MM.1S (cell line): ENCODE results near the gene OR4K2.

Experiments used
- DNase-seq: peaks from one replicate; pipeline ENCODE4 v3.0.0-alpha.2; 2015
- H2AFZ ChIP-seq: fragments of 300-600 bp; sonication (generic); 2 replicates; pipeline ENCODE4 v1.6.0; 2016; ENCODE audit warnings: antibody characterized with exemption, low read length
- H3F3A ChIP-seq: fragments of 300-600 bp; sonication (generic); 2 replicates; pipeline ENCODE4 v1.6.1; 2016; ENCODE audit warnings: mild to moderate bottlenecking, antibody characterized with exemption, low read length, moderate library complexity, mixed read lengths; ENCODE audit not compliant: insufficient read depth
- H3K27ac ChIP-seq: fragments of 300-600 bp; sonication (generic); 2 replicates; pipeline ENCODE4 v1.5.1; 2016; ENCODE audit warnings: mild to moderate bottlenecking, low read length
- H3K27me3 ChIP-seq: fragments of 300-600 bp; sonication (generic); replicated peaks from 2 replicates; pipeline ENCODE4 v1.6.0; 2016; ENCODE audit warnings: low read length; ENCODE audit not compliant: insufficient read depth
- H3K36me3 ChIP-seq: fragments of 300-600 bp; sonication (generic); replicated peaks from 2 replicates; pipeline ENCODE4 v1.6.1; 2016; ENCODE audit warnings: mild to moderate bottlenecking, low read length, mixed read lengths; ENCODE audit not compliant: insufficient read depth
- H3K4me1 ChIP-seq: fragments of 300-600 bp; sonication (generic); 2 replicates; pipeline ENCODE4 v1.6.1; 2016; ENCODE audit warnings: low read length, mixed read lengths
- H3K4me2 ChIP-seq: fragments of 300-600 bp; sonication (generic); 2 replicates; pipeline ENCODE4 v1.6.0; 2016; ENCODE audit warnings: low read depth, low read length
- H3K4me3 ChIP-seq: fragments of 300-600 bp; sonication (generic); 2 replicates; pipeline ENCODE4 v1.5.1; 2016; ENCODE audit warnings: low read length, mixed read lengths
- H3K79me2 ChIP-seq: fragments of 300-600 bp; sonication (generic); 2 replicates; pipeline ENCODE4 v1.6.1; 2016; ENCODE audit warnings: mixed run types, low read length, mixed read lengths
- H3K9ac ChIP-seq: fragments of 300-600 bp; sonication (generic); 2 replicates; pipeline ENCODE4 v1.6.1; 2016; ENCODE audit warnings: low read length, mixed read lengths
- H3K9me2 ChIP-seq: fragments of 300-600 bp; sonication (generic); replicated peaks from 2 replicates; pipeline ENCODE4 v1.6.1; 2016; ENCODE audit warnings: mild to moderate bottlenecking, low read length, mixed read lengths; ENCODE audit not compliant: insufficient read depth
- H3K9me3 ChIP-seq: fragments of 300-600 bp; sonication (generic); replicated peaks from 2 replicates; pipeline ENCODE4 v1.6.1; 2016; ENCODE audit warnings: mild to moderate bottlenecking, low read length, mixed read lengths; ENCODE audit not compliant: insufficient read depth
- H4K20me1 ChIP-seq: fragments of 300-600 bp; sonication (generic); 2 replicates; pipeline ENCODE4 v1.6.1; 2016; ENCODE audit warnings: mild to moderate bottlenecking, low read length, moderate library complexity, mixed read lengths; ENCODE audit not compliant: insufficient read depth
- EZH2 ChIP-seq: fragments of 300-600 bp; sonication (generic); optimal IDR thresholded peaks from 2 replicates; pipeline ENCODE3; 2017; ENCODE audit warnings: low read depth, mild to moderate bottlenecking, antibody characterized with exemption, low read length, mixed read lengths
- EZH2phosphoT487 ChIP-seq: fragments of 300-600 bp; sonication (generic); IDR thresholded peaks from 2 replicates; pipeline ENCODE4 v1.6.1; 2018; ENCODE audit warnings: antibody characterized with exemption, low read length
- TF ChIP-seq, protein P1 (sequence below): fragments of 300-600 bp; sonication (generic); IDR thresholded peaks from 2 replicates; pipeline ENCODE4 v1.5.1; 2016; ENCODE audit warnings: antibody characterized with exemption, low read length, mixed read lengths

Gene OR4K2

GRCh38 chr14:19917955-19918518, 43.1 kb downstream of the OR4K2 start:
- Histone ChIP-seq H3K9me3 (no peaks in the 10 kb centered on the region), H3K4me3 (no peak overlapping the region), H3K27me3 (no peaks in the 10 kb centered on the region), H3F3A (no peaks in the 10 kb centered on the region), H3K27ac (no peak overlapping the region), H2AFZ (no peak overlapping the region), H3K4me2 (no peak overlapping the region), H3K36me3 (no peaks in the 10 kb centered on the region), H3K79me2 (no peaks in the 10 kb centered on the region), H4K20me1 (no peaks in the 10 kb centered on the region), H3K9me2 (no peaks in the 10 kb centered on the region), H3K9ac (no peak overlapping the region), H3K4me1 (no peaks in the 10 kb centered on the region)
- TF ChIP-seq EZH2: no peak
- TF ChIP-seq EZH2phosphoT487: no peak
- TF ChIP-seq, protein P1, sequence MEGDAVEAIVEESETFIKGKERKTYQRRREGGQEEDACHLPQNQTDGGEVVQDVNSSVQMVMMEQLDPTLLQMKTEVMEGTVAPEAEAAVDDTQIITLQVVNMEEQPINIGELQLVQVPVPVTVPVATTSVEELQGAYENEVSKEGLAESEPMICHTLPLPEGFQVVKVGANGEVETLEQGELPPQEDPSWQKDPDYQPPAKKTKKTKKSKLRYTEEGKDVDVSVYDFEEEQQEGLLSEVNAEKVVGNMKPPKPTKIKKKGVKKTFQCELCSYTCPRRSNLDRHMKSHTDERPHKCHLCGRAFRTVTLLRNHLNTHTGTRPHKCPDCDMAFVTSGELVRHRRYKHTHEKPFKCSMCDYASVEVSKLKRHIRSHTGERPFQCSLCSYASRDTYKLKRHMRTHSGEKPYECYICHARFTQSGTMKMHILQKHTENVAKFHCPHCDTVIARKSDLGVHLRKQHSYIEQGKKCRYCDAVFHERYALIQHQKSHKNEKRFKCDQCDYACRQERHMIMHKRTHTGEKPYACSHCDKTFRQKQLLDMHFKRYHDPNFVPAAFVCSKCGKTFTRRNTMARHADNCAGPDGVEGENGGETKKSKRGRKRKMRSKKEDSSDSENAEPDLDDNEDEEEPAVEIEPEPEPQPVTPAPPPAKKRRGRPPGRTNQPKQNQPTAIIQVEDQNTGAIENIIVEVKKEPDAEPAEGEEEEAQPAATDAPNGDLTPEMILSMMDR: no peak
- DNase-seq: no peak

DNA sequence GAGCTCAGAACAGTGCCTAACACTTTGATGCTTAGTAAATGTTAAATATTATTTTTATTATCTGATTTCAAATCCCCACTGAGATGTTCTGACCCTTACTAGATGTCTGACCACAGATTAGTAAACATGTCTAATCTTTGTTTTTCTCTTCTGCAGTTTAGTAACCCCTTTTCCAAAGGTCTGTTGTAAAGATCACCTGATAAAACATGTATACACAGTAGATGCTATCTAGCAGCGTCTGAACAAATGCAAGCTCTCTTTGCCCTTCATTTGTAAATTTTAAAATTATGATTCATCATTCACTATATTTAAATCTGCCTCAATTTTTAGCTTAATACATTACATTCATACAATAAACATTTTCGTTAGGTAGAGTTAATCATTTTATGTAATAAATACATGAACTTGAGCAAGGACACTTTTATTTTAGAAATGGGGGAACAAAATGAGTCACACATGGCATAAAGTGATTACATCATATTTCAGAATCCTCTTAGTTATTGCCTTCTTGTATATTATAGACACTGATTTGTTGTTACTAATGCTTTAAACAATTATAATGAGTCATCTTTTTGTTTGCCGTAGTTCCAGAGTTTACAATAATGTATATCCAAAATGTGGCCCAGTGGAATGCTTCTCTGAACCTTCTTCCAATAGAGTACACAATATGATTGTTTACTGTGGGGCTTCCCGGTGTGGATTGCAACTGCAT, 43.8 kb downstream of the OR4K2 start:
- Histone ChIP-seq H3K9me2 (no peaks in the 10 kb centered on the region), H3K27me3 (no peaks in the 10 kb centered on the region), H3K9me3 (no peaks in the 10 kb centered on the region), H4K20me1 (no peaks in the 10 kb centered on the region), H3K27ac (no peak overlapping the region), H3F3A (no peaks in the 10 kb centered on the region), H3K4me1 (no peaks in the 10 kb centered on the region), H2AFZ (no peak overlapping the region), H3K36me3 (no peaks in the 10 kb centered on the region), H3K9ac (no peak overlapping the region), H3K79me2 (no peaks in the 10 kb centered on the region), H3K4me3 (no peak overlapping the region), H3K4me2 (no peak overlapping the region)
- no peak for TF ChIP-seq EZH2
- TF ChIP-seq EZH2phosphoT487: no peak
- TF ChIP-seq, protein P1: no peak
- DNase-seq: no peak

DNA sequence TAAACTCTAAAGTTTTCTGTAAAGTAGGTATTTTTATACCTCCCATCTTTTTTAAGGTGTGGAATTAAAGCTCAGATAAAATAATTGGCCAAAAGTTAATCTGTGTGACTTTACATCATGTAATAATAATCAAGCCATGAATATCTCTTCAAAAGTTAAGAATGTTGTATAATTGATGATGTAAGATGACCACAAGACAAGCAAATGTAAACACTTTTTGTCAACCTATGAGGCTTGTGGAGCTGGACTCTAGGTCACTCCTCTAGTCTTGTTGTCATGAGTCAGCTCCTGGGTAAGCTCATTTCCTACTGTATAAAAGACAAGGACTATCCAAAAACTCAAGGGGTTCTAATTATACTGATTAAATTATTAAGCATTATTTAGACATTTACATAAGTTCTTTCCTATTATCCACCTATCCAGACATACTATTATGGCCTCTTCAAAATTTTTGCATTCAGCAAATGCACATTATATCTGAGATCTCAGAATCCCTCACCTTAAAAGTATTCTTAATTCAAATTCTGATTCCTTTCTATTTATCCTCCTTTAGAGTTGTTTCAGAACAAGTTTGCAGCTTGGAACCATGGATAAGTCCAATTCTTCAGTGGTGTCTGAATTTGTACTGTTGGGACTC, 45.2 kb downstream of the OR4K2 start, which contains the start of gene OR4K5:
Gene OR4K5, plus strand, starts transcription at position 587 of the 637 bp plus-strand sequence. Its CDS starts 0 bp downstream, at position 587.
- DNase-seq: no peak
- Histone ChIP-seq H3K27me3 (no peaks in the 10 kb centered on the region), H3K4me1 (no peaks in the 10 kb centered on the region), H3K9me2 (no peaks in the 10 kb centered on the region), H3K9ac (no peak within 1 kb of the TSS), H3K4me3 (no peak within 1 kb of the TSS), H3K79me2 (no peaks in the 10 kb centered on the region), H2AFZ (no peak within 1 kb of the TSS), H3K4me2 (no peak within 1 kb of the TSS), H3K27ac (no peak within 1 kb of the TSS), H4K20me1 (no peaks in the 10 kb centered on the region), H3K9me3 (no peaks in the 10 kb centered on the region), H3F3A (no peaks in the 10 kb centered on the region), H3K36me3 (no peaks in the 10 kb centered on the region)
- TF ChIP-seq EZH2phosphoT487 (no peak), EZH2 (no peak)
- TF ChIP-seq, protein P1: no peak
